ENCODE data around the gene TENM4.

The TENM4 gene

GRCh38 chr11:79076526-79077115 is 364.2 kb downstream of the TENM4 start:
- no peak for DNase-seq

DNA sequence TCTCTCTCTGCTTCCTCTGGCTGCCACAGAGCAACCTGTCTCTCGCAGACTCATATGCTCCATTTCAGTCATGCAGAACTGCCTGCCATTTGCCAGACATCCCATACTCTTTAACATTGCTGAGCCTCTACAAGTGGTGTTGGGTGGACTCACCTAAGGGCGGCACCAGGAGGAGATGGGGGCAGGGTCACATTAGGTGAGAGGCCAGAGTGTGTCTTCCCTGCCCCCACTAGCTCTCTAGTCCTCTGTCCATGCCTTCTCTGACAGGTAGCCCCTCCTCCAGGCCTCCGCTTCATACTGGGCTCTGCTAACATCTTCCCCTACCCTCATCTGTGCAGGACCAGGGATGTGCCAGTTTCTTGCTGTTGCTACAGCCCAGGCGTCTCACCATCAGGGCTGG is 366.3 kb downstream of the TENM4 start:
- no peak for DNase-seq

DNA sequence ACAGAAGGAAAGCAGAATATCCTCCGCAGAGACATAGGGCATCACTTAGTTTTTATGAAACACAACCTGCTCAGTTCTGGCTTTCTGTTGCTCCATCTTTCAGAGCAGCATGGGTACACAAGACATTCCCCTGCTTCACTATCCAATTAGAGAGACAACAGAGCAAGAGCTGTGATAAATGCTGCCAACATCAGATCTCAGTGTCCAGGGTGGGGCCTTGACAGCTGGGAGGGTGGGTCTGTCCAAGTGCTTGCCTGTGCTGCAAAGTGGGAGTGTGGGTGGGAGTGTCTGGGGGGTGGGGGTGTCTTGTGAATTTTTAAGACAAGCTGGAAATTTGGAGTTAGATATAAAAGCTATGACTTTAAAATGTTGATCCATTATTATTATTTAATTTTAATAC is 369.6 kb downstream of the TENM4 start:
- no peak for DNase-seq

DNA sequence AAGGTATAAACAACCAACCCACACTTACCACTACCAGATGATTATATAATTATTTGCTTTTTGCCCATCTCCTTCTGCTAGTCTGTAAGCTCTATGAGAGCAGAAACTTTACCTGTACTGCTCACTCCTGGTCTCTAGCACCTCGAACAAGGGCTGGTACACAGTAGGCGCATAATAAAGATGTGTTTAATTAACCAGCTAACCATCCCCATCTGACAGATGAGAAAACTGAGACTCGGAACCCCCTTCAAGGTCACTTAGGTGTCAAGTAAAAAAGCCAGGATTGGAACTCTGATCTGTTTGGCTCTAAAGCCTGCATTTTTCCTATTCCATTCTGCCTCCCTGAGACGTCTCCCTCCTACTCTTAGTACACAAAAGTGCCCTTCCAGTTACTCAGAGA is 370.3 kb downstream of the TENM4 start:
- no peak for DNase-seq

GRCh38 chr11:79069504-79069903 is 371.3 kb downstream of the TENM4 start:
- DNase-seq, result no peak

- DNase-seq, result no peak
Measured at GRCh38 chr11:79068356-79068755, 372.5 kb downstream of the TENM4 start.

DNA sequence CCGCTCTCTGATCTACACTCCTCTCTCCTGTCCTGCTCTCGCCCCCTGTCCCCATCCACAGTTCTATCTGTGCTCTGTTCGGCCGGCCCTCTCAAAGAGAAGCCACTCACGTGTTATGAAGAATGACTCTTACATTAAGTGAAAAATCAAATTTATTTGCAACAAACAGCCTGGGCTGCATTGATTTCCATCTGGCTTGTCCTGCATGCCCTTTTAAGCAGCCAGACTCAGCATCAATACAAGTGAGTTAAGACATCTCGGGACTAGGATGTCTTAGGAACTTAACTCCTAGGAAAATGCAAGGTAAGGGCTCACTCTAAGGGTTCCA is 373.5 kb downstream of the TENM4 start:
- DNase-seq, result no peak

GRCh38 chr11:79066456-79067351 is 374.1 kb downstream of the TENM4 start:
- DNase-seq, result no peak

DNA sequence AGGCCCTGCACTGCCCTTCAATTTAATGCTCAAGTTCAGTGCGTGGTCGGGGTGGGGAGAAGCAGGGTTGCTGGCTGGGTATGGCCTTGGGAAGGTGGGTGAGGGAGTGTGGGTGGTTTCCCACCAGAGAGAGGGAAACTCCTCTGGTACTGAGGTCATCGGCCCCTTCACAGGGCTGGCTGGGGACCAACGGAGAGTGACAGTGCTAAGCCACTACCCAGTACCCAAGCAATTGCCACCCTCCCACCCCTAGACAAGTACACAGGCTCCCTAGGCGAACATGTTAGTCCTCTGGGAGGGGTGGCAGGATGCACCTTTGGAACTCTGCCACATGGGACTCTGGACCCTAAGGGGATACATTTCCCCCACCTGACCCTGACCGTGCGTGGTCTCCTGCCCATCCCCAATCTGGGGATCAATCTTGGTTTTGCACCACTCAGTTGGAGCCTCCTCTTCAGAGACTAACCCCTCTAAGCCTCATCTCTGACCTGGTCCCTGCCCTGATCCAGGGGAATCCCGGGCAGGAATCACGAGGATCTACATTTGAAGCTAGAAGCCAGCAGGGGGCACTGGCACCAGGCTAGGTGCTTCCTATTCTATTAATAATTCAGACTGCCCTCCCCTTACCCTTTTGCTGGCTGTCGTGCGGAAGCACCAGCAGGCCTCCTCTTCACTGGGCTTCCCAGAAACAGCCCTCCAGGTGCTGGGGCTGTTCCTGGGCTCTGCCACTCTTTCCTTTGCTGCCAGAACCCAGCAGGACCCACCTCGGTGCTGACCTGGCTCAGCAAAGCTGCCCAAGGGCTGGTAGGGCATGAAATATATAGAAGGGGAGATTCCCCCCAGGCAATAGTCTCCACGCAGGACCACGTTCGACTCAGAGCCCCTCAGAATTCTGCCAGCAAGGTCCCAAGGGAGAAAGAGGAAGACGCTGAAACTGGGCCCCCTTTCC is 377.7 kb downstream of the TENM4 start:
- DNase-seq, result peak; percentile 50

DNA sequence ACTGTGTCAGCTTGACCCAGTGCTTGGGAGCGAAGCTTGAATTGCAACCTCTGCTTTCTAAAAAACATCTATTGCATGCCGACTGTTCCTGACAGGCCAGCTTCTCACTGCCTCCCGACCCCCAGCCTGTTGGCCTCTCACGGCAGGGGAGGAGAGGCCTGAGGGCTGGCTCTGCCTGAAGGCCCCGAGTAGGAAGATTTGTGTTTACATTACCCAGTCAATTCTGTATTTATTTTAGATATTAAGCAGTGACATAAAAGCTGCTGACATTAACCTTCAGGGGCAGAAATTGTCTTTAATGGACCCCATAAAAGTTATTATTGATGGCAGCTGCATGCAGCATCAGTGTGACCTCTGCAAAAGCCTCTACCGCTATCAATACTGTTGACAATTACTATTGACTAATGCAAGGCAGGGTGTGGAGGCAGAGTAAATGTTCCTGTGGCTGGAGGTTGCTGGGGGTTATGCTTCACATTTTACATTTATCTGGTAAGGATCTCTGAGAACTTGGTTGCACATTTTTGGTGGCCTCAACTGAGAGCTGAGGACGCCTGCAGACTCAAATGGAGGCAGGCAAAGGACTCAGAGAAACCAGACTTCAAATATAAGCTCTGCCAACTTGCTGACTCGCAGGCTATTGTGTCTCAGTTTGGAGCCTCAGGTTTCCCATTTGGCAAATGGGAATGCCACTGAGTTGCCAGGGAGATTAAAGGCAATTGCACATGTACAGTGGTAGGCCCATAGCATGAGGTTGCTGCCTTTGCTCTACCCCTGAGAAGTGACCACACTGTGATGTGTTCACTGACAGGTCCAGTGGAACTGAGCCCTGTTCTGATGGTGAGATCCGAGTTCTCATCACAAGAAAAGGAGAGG is 380.5 kb downstream of the TENM4 start:
- DNase-seq, result peak; percentile 30

DNA sequence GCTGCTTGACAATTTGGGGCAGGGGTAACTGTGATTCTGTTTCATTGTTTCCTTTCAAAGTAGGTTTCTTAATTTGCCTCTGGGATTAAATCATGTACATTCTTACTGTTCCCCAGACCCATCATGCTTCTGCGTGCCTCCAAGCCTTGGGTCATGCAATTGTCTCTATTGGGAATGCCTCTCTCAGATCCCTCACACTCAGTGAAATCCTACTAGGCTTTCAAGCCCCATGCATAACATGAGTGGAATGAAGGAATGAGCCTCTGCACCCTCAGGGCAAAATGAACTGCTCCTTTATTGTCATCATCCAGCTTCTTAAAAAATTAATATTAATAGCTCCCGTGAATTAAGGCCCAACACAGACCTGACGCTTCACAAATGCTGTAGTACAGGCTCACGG is 381.7 kb downstream of the TENM4 start:
- DNase-seq, result no peak

DNA sequence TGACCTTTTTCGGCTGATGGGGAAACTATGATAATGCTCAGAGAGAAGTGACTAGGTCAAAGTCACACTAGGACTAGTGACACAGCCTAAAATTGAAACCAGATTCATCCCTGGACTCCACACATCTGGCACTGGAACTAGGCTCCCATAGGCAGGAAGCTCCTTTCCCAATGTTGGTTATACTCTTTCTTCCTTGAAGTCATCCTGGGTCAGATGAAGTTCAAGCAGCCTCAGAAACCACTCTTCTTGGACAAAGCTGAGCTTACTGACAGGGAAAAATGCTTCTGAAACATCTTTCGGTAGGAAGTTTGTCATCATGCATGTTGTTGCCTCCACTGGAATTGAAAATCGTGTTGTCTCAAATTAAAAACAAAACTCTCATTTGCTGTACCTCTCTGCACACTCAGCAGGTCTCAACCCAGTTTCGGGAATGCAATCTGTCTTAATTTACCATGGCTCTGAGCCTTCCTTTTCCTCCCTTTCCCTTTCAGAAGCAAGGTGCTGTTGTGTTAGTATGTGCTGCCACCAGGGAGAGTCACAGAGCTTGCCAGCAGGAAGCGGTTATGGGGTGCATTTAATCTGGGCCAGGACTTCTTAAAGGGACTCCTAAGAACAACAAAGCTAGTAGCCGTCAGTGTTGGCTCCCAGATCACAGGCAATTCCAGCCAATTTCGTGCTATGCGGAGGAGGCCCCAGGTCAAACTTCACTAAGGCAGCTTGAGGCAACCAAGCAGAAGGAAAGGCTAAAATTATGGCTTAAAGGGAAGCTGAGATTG is 384.8 kb downstream of the TENM4 start:
- DNase-seq, result no peak

GRCh38 chr11:79054636-79055035 is 386.2 kb downstream of the TENM4 start:
- DNase-seq, result no peak

DNA sequence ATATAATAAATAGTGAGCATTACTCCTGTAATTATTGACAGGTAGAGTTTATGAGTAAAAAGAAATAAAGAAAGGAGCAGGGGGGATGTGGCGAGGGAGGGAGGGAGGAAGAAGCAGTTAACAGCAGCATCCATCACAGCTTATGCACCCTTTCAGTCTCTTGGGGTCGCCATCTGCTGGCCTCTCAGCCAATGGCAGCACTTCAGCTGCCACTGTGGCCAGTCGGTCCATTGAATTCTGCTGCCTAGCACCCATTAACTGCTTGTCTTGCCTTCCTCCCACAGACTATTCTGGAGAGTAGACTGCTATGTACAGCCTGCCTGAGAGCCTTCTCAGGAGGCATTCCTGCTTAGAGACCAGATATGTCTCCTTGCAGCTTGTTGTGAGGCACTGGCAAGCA is 388.3 kb downstream of the TENM4 start:
- DNase-seq, result peak; percentile 46

DNA sequence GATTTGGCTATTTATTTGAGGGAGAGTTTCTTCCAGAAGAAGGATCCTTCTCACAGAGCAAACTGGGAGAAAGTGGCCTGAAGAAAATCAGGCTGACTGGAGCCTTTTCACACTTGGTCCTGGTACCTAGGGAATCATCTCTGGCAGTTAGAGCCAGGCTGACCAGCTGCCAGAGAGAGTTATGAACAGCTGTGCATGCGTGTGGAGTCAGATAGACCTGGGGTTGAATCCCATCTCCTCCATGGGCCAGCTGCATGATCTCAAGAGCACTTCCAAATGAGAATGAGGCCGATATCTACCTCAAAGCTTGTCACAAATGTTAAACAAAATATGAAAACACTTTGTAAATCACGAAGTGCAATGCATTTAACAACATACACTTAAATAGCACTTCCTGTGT is 390.0 kb downstream of the TENM4 start:
- DNase-seq, result no peak

- no peak for DNase-seq
Measured at GRCh38 chr11:79049741-79050179, 391.1 kb downstream of the TENM4 start.

DNA sequence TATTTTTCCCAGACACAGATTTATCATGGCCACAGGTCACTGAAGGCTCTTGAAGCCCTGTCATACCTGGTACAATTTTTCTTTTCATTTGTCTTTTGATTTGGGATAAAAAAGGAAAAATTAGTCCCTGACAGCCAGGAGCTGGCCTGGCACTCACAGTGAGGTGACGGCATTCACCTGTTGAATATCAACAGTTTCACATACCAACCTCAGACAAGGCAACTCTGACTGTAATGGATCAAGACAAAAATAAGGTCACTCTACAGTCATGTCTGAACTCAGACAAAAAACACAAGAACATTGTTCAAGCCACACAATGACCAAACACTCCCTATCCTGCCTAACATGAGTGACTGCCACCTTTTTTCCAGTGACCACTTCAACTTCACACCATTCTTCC is 392.9 kb downstream of the TENM4 start:
- no peak for DNase-seq

DNA sequence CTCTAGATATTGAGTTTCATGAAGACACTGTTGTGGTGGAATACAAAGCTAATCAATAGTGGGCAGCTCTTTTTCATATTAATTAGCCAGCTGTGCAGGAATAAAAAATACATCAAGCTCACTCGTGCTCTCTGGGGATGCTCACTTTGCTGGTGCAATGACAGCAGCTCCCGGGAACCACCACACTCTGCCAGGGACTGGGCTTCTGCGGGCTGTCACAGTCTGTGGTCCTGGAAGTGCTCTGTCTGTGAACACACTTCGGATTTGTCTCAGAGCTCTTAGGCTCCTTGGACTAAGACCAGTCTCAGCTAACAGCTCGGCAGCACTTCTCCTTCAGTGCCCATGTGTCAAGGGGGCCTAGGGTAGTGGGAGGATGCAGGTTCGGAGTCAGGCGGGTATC is 393.5 kb downstream of the TENM4 start:
- DNase-seq, result no peak

- no peak for DNase-seq
Measured at GRCh38 chr11:79046366-79046765, 394.5 kb downstream of the TENM4 start.

GRCh38 chr11:79045800-79046304 is 395.0 kb downstream of the TENM4 start:
- DNase-seq, result no peak

DNA sequence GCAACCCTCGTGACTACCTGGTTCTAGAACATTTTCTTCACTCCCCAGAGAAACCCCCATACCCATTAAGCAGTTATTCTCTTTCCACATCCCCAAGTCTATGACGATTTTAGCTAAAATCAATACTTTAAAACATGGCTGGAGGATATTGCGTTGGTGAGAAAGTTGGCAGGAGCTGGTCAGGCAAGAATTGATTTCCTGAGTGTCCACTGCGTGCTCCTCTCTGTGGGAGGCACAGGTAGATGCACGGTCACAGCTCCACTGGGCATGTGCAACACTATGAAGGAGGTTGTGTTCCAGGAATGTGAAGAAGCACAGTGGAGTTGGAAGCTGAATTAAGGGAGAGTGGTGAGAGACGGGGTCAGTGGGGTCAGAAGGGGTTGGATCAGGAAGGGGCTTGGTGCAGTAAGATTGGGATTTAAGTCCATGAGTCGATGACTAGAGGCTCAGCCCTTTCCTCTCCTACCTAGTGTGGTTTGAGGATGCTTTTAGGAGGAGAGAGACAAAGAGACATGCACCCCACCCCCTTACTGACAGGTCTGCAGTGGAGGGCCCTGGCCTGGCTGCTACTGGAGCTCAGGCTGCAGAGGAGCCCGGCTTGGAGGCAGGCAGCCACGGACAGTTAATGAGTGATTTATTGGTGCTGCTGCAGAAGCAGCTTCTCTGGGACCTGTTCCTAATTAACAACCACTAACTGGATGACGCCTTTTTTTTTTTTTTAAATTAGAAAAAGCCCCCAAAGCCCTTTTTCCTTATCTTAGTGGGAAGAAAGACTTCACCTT is 395.6 kb downstream of the TENM4 start:
- no peak for DNase-seq

Measured in NCI-H1092 (cell line).